Activated naive CD4-positive, alpha-beta T cell treated with anti-CD3 and anti-CD28 coated beads, Interleukin-2, amount 50 U/mL, for 72 hours (primary cell): ENCODE data around the gene CALB2. TPM values are rescaled to one million over a fixed set of nuclear protein-coding genes. Genes with fewer than 3 reads are reported as not detected.

Source experiments
- ATAC-seq, 2 donors: fragments of 150-1000 bp; cut with Tn5 transposase; 2 replicates each; pipeline ENCODE4 v1.10.0; 2021; ENCODE audit warnings: mild to moderate bottlenecking in 2 of 2, moderate library complexity in 2 of 2
- DNase-seq, 2 donors: peaks; one replicate each; pipeline ENCODE4 v3.0.0; 2021 to 2022; ENCODE audit warnings: low spot score in 2 of 2
- H3K27ac Mint-ChIP-seq, 2 donors: one replicate each; pipeline ENCODE4 v1.8.0; 2022; ENCODE audit warnings: mild to moderate bottlenecking in 2 of 2, mixed read lengths in 2 of 2
- H3K36me3 Mint-ChIP-seq, 2 donors: one replicate each; pipeline ENCODE4 v1.8.0; 2022; ENCODE audit warnings: mixed read lengths in 2 of 2
- H3K9me3 Mint-ChIP-seq, 2 donors: one replicate each; pipeline ENCODE4 v1.8.0; 2022; ENCODE audit warnings: mixed read lengths in 2 of 2
- total RNA-seq, 2 donors: library from RNA; stranded (reverse); gene quantifications; one replicate each; pipeline ENCODE4 v1.2.3, GENCODE V29; 2022

Gene CALB2
- total RNA-seq, 2 donors from 2014 or later: not detected

- DNase-seq (no peak), ATAC-seq (no peak)
- H3K9me3 Mint-ChIP-seq: peaks cover 0 to 5% of the 10 kb centered on the region in 2 donors
- no peak overlapping the region for H3K27ac Mint-ChIP-seq
- H3K36me3 Mint-ChIP-seq: peaks cover 0 to 7% of the 10 kb centered on the region in 2 donors
Measured at GRCh38 chr16:71406724-71407123, 48.2 kb downstream of the CALB2 start.

GRCh38 chr16:71407731-71408130, 49.2 kb downstream of the CALB2 start:
- ATAC-seq: no peak

DNA sequence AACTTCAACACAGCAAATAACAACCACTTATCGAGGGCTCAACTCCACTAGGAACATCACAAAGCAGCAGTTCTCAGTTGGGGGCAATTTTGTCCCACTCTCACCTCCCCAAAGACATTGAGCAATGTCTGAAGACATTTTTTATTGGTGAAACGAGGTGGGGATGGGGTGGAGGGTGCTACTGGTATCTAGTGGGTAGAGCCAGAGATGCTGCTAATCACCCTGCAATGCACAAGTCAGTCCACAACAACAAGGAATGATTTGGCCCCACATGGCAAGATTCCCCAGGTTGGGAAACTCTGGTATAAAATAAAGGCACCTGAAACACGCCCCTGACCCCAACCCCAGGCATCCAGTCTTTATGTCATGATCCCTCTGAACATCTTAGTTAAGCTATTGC, 50.0 kb downstream of the CALB2 start:
- peaks cover 0 to 7% of the 10 kb centered on the region in 2 donors for H3K36me3 Mint-ChIP-seq
- H3K27ac Mint-ChIP-seq: no peak overlapping the region
- ATAC-seq (no peak), DNase-seq (no peak)
- H3K9me3 Mint-ChIP-seq: peaks cover 0 to 5% of the 10 kb centered on the region in 2 donors

More at GRCh38 chr16:71407731-71408130, 49.2 kb downstream of the CALB2 start:
- DNase-seq: no peak
- Mint-ChIP-seq H3K27ac (no peak overlapping the region), H3K36me3 (peaks cover 0 to 7% of the 10 kb centered on the region in 2 donors), H3K9me3 (peaks cover 0 to 5% of the 10 kb centered on the region in 2 donors)

DNA sequence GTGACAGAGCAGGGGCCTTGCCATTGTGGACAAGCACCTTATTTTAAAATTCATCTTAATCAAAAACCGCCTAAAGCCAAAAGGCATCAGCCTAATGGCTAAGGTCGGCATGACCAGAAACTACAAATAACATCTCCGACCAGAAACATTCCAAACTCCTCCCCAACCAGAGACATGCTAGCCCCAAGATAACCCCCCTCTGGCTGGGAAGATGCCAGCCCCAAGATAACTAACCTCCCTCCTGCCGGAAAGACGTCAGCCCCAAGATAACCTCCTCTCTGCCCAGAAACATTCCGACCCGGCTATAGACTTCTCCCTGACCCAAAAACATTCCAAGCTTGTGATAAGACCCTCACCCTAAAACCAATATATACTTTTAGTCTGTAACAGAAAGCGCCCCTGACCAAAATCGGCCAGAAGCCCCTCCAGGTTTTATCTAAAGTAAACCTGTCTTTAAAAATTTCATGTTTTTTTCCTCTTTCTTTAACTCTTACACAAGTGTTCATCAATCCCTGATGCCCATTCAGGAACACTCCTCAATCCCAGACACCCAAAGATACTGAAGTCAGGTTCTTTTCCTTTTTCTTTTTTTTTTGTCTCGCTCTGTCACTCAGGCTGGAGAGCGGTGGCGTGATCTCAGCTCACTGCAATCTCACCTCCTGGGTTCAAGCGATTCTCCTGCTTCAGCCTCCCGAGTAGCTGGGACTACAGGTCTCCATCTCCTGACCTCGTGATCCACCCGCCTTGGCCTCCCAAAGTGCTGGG, 50.7 kb downstream of the CALB2 start:
- ATAC-seq: no peak
- H3K27ac Mint-ChIP-seq: no peak overlapping the region
- H3K36me3 Mint-ChIP-seq: peaks cover 0 to 7% of the 10 kb centered on the region in 2 donors
- peaks cover 0 to 4% of the 10 kb centered on the region in 2 donors for H3K9me3 Mint-ChIP-seq
- no peak for DNase-seq

- Mint-ChIP-seq H3K9me3 (no peaks in the 10 kb centered on the region), H3K36me3 (no peaks in the 10 kb centered on the region), H3K27ac (no peak overlapping the region)
- no peak for ATAC-seq
- DNase-seq: no peak
Measured at GRCh38 chr16:71410146-71410545, 51.6 kb downstream of the CALB2 start.

GRCh38 chr16:71412270-71413160, 54.0 kb downstream of the CALB2 start:
- Mint-ChIP-seq H3K36me3 (no peaks in the 10 kb centered on the region), H3K27ac (no peak overlapping the region)
- ATAC-seq: peak; percentile 84 to 85

GRCh38 chr16:71413341-71413740, 54.8 kb downstream of the CALB2 start:
- Mint-ChIP-seq H3K9me3 (no peaks in the 10 kb centered on the region), H3K27ac (no peak overlapping the region), H3K36me3 (no peaks in the 10 kb centered on the region)
- no peak for ATAC-seq
- no peak for DNase-seq

More at GRCh38 chr16:71412270-71413160, 54.0 kb downstream of the CALB2 start:
- H3K9me3 Mint-ChIP-seq: no peaks in the 10 kb centered on the region
- DNase-seq: peak; percentile 61 to 75

DNA sequence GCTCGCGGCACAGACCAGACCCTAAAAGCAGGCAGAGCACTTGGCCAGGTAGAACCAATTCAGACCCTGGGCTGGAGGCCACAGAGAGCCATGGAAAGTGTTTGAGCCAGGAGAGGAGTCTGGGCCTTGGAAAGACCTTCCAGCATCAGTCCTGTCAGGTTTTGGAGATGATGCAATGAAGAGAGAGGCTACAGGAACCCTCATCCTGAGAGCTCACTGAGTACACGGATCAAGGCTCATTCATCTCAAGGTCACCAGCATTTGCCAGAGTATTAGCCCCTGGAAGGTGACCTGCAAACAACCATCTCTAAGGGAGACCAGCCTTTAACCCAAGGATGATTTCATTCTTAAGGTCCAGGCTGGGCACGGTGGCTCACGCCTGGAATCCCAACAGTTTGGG, 55.5 kb downstream of the CALB2 start:
- no peak for DNase-seq
- Mint-ChIP-seq H3K9me3 (no peaks in the 10 kb centered on the region), H3K36me3 (no peaks in the 10 kb centered on the region), H3K27ac (no peak overlapping the region)
- no peak for ATAC-seq

DNA sequence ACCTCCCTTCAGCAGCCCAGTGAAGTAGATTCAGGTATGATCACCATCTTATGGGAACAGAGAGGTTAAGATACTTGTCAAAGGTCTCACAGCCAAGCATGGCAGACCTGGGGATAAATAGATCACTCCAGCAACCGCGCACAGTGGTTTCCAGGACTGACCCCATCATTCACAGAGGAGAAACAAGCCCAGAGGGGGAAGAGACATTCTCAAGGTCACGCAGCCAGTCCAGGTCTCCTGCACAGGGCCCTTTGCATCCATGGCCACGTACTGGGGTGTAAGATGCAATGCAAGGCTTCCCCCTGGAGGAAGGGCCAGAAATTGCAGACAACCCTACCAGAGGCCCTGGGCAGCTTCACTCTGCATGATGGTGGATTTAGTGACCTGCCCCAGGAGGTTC, 63.4 kb downstream of the CALB2 start:
- Mint-ChIP-seq H3K27ac (no peak overlapping the region), H3K36me3 (no peaks in the 10 kb centered on the region), H3K9me3 (no peaks in the 10 kb centered on the region)
- DNase-seq (peak in 1 of 2 donors; percentile 46), ATAC-seq (peak; percentile 28 to 31)

DNA sequence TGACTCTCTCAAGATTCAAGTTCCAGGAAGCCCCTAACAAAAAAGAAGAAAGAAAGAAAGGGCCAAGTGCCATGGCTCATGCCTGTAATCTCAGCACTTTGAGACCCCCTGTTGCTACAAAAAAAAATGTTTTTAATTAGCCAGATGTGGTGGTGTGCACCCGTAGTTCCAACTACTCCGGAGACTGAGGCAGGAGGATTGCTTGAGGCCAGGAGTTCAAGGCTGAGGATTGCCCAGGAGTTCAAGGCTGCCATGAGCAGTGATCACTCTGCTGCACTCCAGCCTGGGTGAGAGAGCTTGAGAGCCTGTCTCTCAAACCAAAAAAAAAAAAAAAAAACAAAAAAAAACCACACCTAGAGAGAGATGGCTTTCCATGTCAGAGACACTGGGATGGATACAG, 64.5 kb downstream of the CALB2 start:
- ATAC-seq (no peak), DNase-seq (no peak)
- no peak overlapping the region for H3K27ac Mint-ChIP-seq
- no peaks in the 10 kb centered on the region for H3K36me3 Mint-ChIP-seq
- no peaks in the 10 kb centered on the region for H3K9me3 Mint-ChIP-seq

DNA sequence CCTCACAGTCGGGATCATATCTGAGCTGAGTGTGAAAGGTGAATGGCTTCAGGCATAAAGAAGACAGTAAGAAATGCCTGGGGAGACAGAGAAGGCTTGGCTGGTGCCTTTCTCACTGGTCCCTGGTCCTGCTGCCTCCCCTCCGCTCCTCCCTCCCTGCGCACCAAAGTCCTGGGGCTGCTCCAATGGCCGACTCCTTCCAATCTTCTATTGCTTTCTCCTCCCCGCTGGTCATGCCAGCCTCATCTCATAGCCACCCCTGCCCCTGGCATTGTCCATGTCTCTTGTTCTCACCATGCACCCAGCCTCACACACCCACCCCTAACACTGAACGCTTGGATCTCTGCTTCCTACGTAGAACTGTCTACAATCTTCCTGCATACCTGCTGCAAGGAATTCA, 65.3 kb downstream of the CALB2 start:
- Mint-ChIP-seq H3K27ac (no peak overlapping the region), H3K9me3 (no peaks in the 10 kb centered on the region), H3K36me3 (no peaks in the 10 kb centered on the region)
- DNase-seq: no peak
- ATAC-seq: no peak

DNA sequence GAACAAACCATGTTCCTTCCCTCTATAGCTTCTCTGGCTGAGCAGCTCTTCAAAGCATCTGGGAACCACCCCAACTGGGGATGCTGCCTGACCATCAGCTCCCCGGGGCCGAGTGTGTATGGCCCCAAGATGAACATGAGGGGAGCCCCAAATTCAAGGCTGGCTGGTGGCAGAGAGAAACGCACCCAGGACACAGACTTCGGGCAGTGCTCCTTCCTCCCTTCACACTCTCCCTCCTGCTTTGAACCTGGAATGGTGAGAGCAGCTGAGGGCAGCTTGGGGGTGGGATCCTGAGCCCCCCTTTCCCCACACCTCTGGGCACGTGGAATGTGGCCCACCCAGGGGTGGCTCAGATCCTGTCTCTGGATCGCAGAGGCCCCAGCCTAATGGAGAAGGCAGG, 66.1 kb downstream of the CALB2 start:
- Mint-ChIP-seq H3K27ac (no peak overlapping the region), H3K36me3 (no peaks in the 10 kb centered on the region), H3K9me3 (no peaks in the 10 kb centered on the region)
- no peak for ATAC-seq
- no peak for DNase-seq

DNA sequence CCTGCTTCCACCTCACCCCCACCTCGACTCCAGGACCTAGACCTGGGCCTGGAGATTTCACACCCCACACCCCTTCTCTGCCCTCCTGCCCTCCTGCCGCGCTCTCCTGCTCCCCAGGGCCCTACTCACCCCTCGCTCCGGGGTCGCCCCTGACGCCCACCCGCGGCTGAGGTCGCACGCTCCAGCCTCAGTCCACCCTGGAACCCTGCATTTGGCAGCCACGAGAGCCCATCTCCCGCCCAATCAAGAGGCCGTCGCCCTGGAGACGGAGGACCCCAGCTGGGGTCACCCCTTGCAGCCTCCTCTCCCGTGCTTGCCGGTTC, 67.2 kb downstream of the CALB2 start:
- no peaks in the 10 kb centered on the region for H3K36me3 Mint-ChIP-seq
- DNase-seq: no peak
- ATAC-seq: no peak
- no peak overlapping the region for H3K27ac Mint-ChIP-seq
- no peaks in the 10 kb centered on the region for H3K9me3 Mint-ChIP-seq

DNA sequence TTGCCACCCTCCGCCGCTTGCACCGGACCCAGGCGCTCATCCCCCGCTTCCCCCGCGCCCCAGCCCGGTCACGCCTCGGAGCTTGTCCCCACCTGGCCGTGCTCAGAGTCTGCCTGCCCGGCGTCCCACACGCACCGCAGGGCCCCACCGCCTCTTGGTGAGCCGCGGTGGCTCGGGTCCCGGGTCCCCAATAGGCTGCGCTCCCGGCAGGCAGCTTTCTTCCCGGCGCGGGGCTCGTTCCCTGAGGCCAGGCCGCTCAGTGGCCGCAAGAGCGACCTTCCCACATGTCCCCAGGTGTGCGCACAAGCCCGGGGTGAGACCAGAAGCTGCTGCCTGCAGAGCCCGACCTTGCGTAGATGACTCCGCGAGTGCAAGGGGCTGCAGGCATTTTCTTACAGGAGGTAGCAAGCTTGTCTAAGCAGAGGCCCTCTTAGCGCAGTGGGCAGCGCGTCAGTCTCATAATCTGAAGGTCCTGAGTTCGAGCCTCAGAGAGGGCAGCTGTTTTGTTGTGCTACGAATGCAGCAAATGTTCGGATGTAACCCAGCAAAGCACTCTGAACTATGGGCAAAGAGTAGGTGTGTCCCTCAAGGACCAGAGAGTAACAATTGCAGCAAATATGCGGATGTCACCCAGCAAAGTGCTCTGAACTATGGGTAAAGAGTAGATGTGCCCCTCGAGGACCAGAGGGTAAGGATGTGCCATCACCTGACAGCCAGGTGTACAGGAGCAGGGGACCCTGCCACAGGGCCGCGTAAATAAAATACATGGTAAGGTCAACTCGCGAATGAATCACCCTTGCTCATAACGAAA, 67.8 kb downstream of the CALB2 start:
- H3K36me3 Mint-ChIP-seq: no peaks in the 10 kb centered on the region
- peak overlapping the region in 1 of 2 donors; percentile 73 for H3K27ac Mint-ChIP-seq
- H3K9me3 Mint-ChIP-seq: no peaks in the 10 kb centered on the region
- DNase-seq (peak in 1 of 2 donors; percentile 54), ATAC-seq (peak; percentile 60 to 88)

DNA sequence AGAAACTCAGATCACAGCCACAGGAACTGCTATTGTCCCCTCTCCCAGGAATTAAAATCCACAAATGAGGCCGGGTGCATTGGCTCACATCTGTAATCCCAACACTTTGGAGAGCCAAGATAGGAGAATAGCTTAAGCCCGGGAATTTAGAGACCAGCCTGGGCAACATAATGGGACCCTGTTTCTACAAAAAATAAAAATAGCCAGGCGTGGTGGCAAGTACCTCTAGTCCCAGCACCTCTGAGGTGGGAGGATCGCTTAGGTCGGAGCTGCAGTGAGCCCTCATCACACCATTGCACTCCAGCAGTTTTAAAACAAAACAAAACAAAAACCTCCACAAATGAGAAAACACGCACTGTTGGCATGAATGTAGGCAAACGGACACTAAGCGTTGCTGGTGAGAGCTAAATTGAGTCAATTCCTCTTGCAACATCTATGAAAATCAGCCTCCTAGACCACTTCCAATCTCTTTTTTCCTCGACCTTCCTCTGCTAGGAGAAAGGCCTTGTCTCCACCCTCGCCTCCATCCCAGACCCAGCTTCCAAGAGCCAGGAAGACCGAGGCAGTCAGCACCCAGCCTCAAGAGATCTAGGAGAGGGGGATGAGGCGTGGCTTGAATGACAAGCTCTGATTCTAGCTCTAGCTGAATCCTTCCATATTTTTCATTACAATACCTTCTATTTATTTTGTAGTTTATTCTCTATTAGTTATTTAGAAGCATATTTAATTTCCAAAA, 68.5 kb downstream of the CALB2 start:
- no peak for ATAC-seq
- H3K36me3 Mint-ChIP-seq: no peaks in the 10 kb centered on the region
- no peak for DNase-seq
- H3K9me3 Mint-ChIP-seq: no peaks in the 10 kb centered on the region
- peak overlapping the region in 1 of 2 donors; percentile 70 for H3K27ac Mint-ChIP-seq

GRCh38 chr16:71428385-71428784, 69.9 kb downstream of the CALB2 start:
- Mint-ChIP-seq H3K9me3 (no peaks in the 10 kb centered on the region), H3K27ac (no peak overlapping the region), H3K36me3 (no peaks in the 10 kb centered on the region)
- ATAC-seq (no peak), DNase-seq (no peak)
